Measurements from ENCODE around the gene PRELID3B.

Gene PRELID3B

DNA sequence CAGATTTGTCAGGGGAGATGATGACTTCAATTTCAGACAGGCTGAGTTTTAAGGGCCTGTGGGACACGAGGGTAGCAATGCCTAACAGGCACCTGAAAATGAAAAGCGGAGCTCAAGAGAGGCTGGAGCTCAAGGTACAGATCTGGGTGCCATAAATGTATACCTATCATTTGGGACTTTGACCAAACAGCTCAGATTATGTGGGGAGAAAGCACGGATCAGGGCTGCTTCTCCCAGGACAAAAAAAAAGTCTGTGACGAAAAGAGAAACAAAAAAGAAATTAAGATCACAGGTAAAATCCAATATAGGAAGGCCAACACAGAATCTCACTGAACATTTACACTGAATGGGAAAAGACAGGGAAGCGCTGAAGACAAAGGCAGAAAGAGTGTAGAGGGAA lies 1.9 kb downstream of the PRELID3B start:
- Histone ChIP-seq H3K36me3 (ENCODE audit: control insufficient read depth in 1 of 2, insufficient read depth in 2 of 2, low read length in 2 of 2) (peaks cover 20 to 25% of the 10 kb centered on the region in 2 donors), H3K27ac (ENCODE audit: low read depth, low read length) (peak overlapping the region; percentile 39), H3K4me3 (ENCODE audit: low read depth in 1 of 2, low read length in 2 of 2) (peak overlapping the region; percentile 89 to 94), H3K4me1 (ENCODE audit: control insufficient read depth in 1 of 2, insufficient read depth in 2 of 2, low read length in 2 of 2) (peaks cover 28 to 37% of the 10 kb centered on the region in 2 donors), H3K9me3 (ENCODE audit: control insufficient read depth in 1 of 2, low read length in 2 of 2) (no peaks in the 10 kb centered on the region), H3K27me3 (ENCODE audit: control insufficient read depth in 1 of 2, insufficient read depth in 2 of 2, low read length in 2 of 2) (no peaks in the 10 kb centered on the region), H3K9ac (ENCODE audit: low read depth in 1 of 2, low read length in 2 of 2) (peak overlapping the region; percentile 84)

- Histone ChIP-seq H3K9me3 (ENCODE audit: control insufficient read depth in 1 of 2, low read length in 2 of 2) (no peaks in the 10 kb centered on the region), H3K4me3 (ENCODE audit: low read depth in 1 of 2, low read length in 2 of 2) (peak overlapping the region; percentile 89 to 94), H3K27ac (ENCODE audit: low read depth, low read length) (no peak overlapping the region), H3K4me1 (ENCODE audit: control insufficient read depth in 1 of 2, insufficient read depth in 2 of 2, low read length in 2 of 2) (peaks cover 34 to 37% of the 10 kb centered on the region in 2 donors), H3K27me3 (ENCODE audit: control insufficient read depth in 1 of 2, insufficient read depth in 2 of 2, low read length in 2 of 2) (no peaks in the 10 kb centered on the region), H3K36me3 (ENCODE audit: control insufficient read depth in 1 of 2, insufficient read depth in 2 of 2, low read length in 2 of 2) (peaks cover 28 to 35% of the 10 kb centered on the region in 2 donors), H3K9ac (ENCODE audit: low read depth in 1 of 2, low read length in 2 of 2) (no peak overlapping the region)
Observed at GRCh38 chr20:59039233-59039632, 3.4 kb downstream of the PRELID3B start.

GRCh38 chr20:59037386-59037785 lies 5.2 kb downstream of the PRELID3B start:
- Histone ChIP-seq H3K9me3 (ENCODE audit: control insufficient read depth in 1 of 2, low read length in 2 of 2) (no peaks in the 10 kb centered on the region), H3K9ac (ENCODE audit: low read depth in 1 of 2, low read length in 2 of 2) (no peak overlapping the region), H3K27ac (ENCODE audit: low read depth, low read length) (no peak overlapping the region), H3K4me3 (ENCODE audit: low read depth in 1 of 2, low read length in 2 of 2) (no peak overlapping the region), H3K4me1 (ENCODE audit: control insufficient read depth in 1 of 2, insufficient read depth in 2 of 2, low read length in 2 of 2) (peaks cover 23 to 31% of the 10 kb centered on the region in 2 donors), H3K36me3 (ENCODE audit: control insufficient read depth in 1 of 2, insufficient read depth in 2 of 2, low read length in 2 of 2) (peaks cover 34 to 42% of the 10 kb centered on the region in 2 donors), H3K27me3 (ENCODE audit: control insufficient read depth in 1 of 2, insufficient read depth in 2 of 2, low read length in 2 of 2) (no peaks in the 10 kb centered on the region)

GRCh38 chr20:59035381-59035780 lies 7.2 kb downstream of the PRELID3B start:
- Histone ChIP-seq H3K36me3 (ENCODE audit: control insufficient read depth in 1 of 2, insufficient read depth in 2 of 2, low read length in 2 of 2) (peaks cover 34 to 42% of the 10 kb centered on the region in 2 donors), H3K4me1 (ENCODE audit: control insufficient read depth in 1 of 2, insufficient read depth in 2 of 2, low read length in 2 of 2) (peaks cover 24 to 34% of the 10 kb centered on the region in 2 donors)

GRCh38 chr20:59033616-59034165 lies 8.9 kb downstream of the PRELID3B start:
- Histone ChIP-seq H3K9me3 (ENCODE audit: control insufficient read depth in 1 of 2, low read length in 2 of 2) (no peaks in the 10 kb centered on the region), H3K4me1 (ENCODE audit: control insufficient read depth in 1 of 2, insufficient read depth in 2 of 2, low read length in 2 of 2) (peaks cover 33 to 40% of the 10 kb centered on the region in 2 donors), H3K4me3 (ENCODE audit: low read depth in 1 of 2, low read length in 2 of 2) (no peak overlapping the region), H3K36me3 (ENCODE audit: control insufficient read depth in 1 of 2, insufficient read depth in 2 of 2, low read length in 2 of 2) (peaks cover 40 to 54% of the 10 kb centered on the region in 2 donors), H3K27ac (ENCODE audit: low read depth, low read length) (no peak overlapping the region), H3K27me3 (ENCODE audit: control insufficient read depth in 1 of 2, insufficient read depth in 2 of 2, low read length in 2 of 2) (no peaks in the 10 kb centered on the region), H3K9ac (ENCODE audit: low read depth in 1 of 2, low read length in 2 of 2) (no peak overlapping the region)

More at GRCh38 chr20:59035381-59035780, 7.2 kb downstream of the PRELID3B start:
- Histone ChIP-seq H3K27me3 (ENCODE audit: control insufficient read depth in 1 of 2, insufficient read depth in 2 of 2, low read length in 2 of 2) (no peaks in the 10 kb centered on the region), H3K4me3 (ENCODE audit: low read depth in 1 of 2, low read length in 2 of 2) (no peak overlapping the region), H3K9ac (ENCODE audit: low read depth in 1 of 2, low read length in 2 of 2) (no peak overlapping the region), H3K9me3 (ENCODE audit: control insufficient read depth in 1 of 2, low read length in 2 of 2) (no peaks in the 10 kb centered on the region), H3K27ac (ENCODE audit: low read depth, low read length) (no peak overlapping the region)

DNA sequence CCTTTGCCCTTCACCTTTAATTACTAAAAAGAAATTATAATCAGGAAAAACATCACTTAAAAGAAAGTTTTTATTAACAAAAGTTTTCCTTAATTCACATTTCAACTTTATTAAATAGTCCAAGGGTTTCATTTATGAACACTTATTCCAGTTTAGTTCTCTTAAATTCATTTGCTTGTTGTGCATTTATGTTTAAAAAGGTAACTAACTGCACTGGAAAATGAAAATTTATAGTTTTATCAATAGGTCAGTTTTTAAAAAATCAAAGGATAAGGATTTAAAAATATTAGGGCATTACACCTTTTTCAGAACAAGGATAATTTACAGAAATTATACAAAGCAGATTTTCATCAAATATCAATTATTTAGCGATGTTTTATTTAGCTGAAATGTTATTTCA lies 9.5 kb downstream of the PRELID3B start:
- H3K27me3 ChIP-seq (ENCODE audit: control insufficient read depth in 1 of 2, insufficient read depth in 2 of 2, low read length in 2 of 2): no peaks in the 10 kb centered on the region
- no peaks in the 10 kb centered on the region for H3K9me3 ChIP-seq (ENCODE audit: control insufficient read depth in 1 of 2, low read length in 2 of 2)
- peak overlapping the region; percentile 53 to 56 for H3K9ac ChIP-seq (ENCODE audit: low read depth in 1 of 2, low read length in 2 of 2)
- peaks cover 45 to 56% of the 10 kb centered on the region in 2 donors for H3K36me3 ChIP-seq (ENCODE audit: control insufficient read depth in 1 of 2, insufficient read depth in 2 of 2, low read length in 2 of 2)
- no peak overlapping the region for H3K27ac ChIP-seq (ENCODE audit: low read depth, low read length)
- peak overlapping the region; percentile 56 to 70 for H3K4me3 ChIP-seq (ENCODE audit: low read depth in 1 of 2, low read length in 2 of 2)
- peaks cover 35 to 44% of the 10 kb centered on the region in 2 donors for H3K4me1 ChIP-seq (ENCODE audit: control insufficient read depth in 1 of 2, insufficient read depth in 2 of 2, low read length in 2 of 2)

DNA sequence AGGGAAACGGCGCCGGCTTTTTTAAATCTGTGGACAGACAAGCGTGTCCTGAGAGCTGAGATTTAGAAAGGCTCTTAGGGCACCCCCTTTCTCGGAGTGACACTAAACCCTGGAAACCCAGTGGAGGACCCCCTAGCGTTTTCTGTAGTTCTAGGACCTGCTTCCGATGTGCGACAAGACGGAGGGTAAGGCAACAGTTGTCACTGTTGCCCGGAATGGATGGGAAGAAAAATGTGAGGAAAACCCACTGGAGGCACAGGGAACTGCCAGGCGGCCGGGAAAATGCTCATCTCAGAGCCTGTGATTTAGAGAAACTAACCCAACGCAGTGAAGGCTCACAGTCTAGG lies 9.9 kb downstream of the PRELID3B start:
- peaks cover 43 to 56% of the 10 kb centered on the region in 2 donors for H3K36me3 ChIP-seq (ENCODE audit: control insufficient read depth in 1 of 2, insufficient read depth in 2 of 2, low read length in 2 of 2)
- H3K27ac ChIP-seq (ENCODE audit: low read depth, low read length): peak overlapping the region; percentile 61
- H3K4me1 ChIP-seq (ENCODE audit: control insufficient read depth in 1 of 2, insufficient read depth in 2 of 2, low read length in 2 of 2): peaks cover 32 to 48% of the 10 kb centered on the region in 2 donors
- peak overlapping the region; percentile 53 to 56 for H3K9ac ChIP-seq (ENCODE audit: low read depth in 1 of 2, low read length in 2 of 2)
- H3K27me3 ChIP-seq (ENCODE audit: control insufficient read depth in 1 of 2, insufficient read depth in 2 of 2, low read length in 2 of 2): no peaks in the 10 kb centered on the region
- H3K4me3 ChIP-seq (ENCODE audit: low read depth in 1 of 2, low read length in 2 of 2): peak overlapping the region; percentile 56 to 70
- no peaks in the 10 kb centered on the region for H3K9me3 ChIP-seq (ENCODE audit: control insufficient read depth in 1 of 2, low read length in 2 of 2)

- Histone ChIP-seq H3K27me3 (ENCODE audit: control insufficient read depth in 1 of 2, insufficient read depth in 2 of 2, low read length in 2 of 2) (no peaks in the 10 kb centered on the region), H3K9me3 (ENCODE audit: control insufficient read depth in 1 of 2, low read length in 2 of 2) (no peaks in the 10 kb centered on the region), H3K9ac (ENCODE audit: low read depth in 1 of 2, low read length in 2 of 2) (peak within 1 kb of the TSS; percentile 71 to 87), H3K4me3 (ENCODE audit: low read depth in 1 of 2, low read length in 2 of 2) (peak within 1 kb of the TSS; percentile 81 to 84), H3K36me3 (ENCODE audit: control insufficient read depth in 1 of 2, insufficient read depth in 2 of 2, low read length in 2 of 2) (peaks cover 38 to 56% of the 10 kb centered on the region in 2 donors), H3K27ac (ENCODE audit: low read depth, low read length) (peak within 1 kb of the TSS; percentile 93), H3K4me1 (ENCODE audit: control insufficient read depth in 1 of 2, insufficient read depth in 2 of 2, low read length in 2 of 2) (peaks cover 32 to 52% of the 10 kb centered on the region in 2 donors)
Observed at GRCh38 chr20:59032023-59032712, 10.4 kb downstream of the PRELID3B start, which contains the start of gene ATP5F1E. Gene ATP5F1E, minus strand, starts transcription at chr20:59032335. Its CDS starts 84 bp downstream, at chr20:59032251.

DNA sequence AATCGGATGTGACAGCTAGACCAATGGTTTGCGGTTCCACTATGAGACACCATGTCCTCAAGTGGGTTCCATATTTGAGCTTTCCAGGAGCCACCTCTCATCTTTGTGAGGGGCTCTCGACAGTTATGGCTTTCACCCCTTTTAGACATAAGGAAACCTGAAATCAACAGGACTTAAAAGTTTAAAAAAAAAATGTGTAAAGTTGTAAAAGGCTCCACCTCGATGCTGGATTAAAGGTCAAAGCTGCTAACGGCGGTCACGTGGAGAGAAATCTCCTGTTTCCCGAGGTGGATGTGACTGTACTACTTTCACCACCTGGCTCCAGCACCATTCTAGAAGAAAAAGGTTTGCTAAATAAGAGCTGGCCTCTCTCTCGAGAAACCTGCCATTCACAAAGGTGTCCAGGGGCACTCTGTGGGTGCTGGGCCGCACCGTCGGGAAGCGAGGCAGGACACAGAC lies 11.0 kb downstream of the PRELID3B start:
- Histone ChIP-seq H3K9me3 (ENCODE audit: control insufficient read depth in 1 of 2, low read length in 2 of 2) (no peaks in the 10 kb centered on the region), H3K4me3 (ENCODE audit: low read depth in 1 of 2, low read length in 2 of 2) (peak overlapping the region; percentile 81 to 84), H3K4me1 (ENCODE audit: control insufficient read depth in 1 of 2, insufficient read depth in 2 of 2, low read length in 2 of 2) (peaks cover 32 to 52% of the 10 kb centered on the region in 2 donors), H3K27me3 (ENCODE audit: control insufficient read depth in 1 of 2, insufficient read depth in 2 of 2, low read length in 2 of 2) (no peaks in the 10 kb centered on the region), H3K9ac (ENCODE audit: low read depth in 1 of 2, low read length in 2 of 2) (peak overlapping the region; percentile 71 to 87), H3K27ac (ENCODE audit: low read depth, low read length) (peak overlapping the region; percentile 93), H3K36me3 (ENCODE audit: control insufficient read depth in 1 of 2, insufficient read depth in 2 of 2, low read length in 2 of 2) (peaks cover 34 to 57% of the 10 kb centered on the region in 2 donors)

DNA sequence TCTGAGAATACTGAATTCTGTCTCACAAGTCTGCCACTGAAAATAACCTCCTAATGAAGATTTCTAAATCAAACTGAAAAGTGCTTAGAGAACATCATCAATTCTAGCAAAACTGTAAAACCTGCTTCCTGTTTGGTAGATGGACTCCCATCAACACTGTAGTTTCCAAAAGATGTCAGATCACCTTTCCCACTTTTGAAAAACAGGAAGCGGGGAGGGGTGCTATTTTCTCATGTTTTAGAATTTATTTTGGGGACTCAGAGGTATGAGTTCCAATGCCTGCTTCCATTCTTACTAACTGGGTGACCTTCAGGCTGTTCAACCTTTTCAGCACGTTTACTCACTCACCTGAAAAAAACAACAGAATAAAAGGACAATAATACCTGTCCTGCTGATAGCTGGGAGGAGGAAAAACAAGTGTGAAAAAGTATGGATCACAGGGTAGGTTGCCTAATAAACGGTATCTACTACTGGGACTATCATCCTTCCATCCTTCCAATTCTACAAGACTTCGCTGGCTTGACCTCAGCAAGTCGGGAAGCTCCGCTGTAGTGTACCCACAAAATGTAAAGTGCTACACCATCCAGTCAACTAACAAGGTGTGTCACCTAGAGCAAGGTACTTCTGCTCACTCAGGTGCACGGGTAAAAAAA lies 11.5 kb downstream of the PRELID3B start:
- Histone ChIP-seq H3K9me3 (ENCODE audit: control insufficient read depth in 1 of 2, low read length in 2 of 2) (no peaks in the 10 kb centered on the region), H3K27ac (ENCODE audit: low read depth, low read length) (no peak overlapping the region), H3K9ac (ENCODE audit: low read depth in 1 of 2, low read length in 2 of 2) (peak overlapping the region; percentile 71 to 87), H3K27me3 (ENCODE audit: control insufficient read depth in 1 of 2, insufficient read depth in 2 of 2, low read length in 2 of 2) (no peaks in the 10 kb centered on the region), H3K4me3 (ENCODE audit: low read depth in 1 of 2, low read length in 2 of 2) (peak overlapping the region; percentile 81 to 84), H3K36me3 (ENCODE audit: control insufficient read depth in 1 of 2, insufficient read depth in 2 of 2, low read length in 2 of 2) (peaks cover 28 to 57% of the 10 kb centered on the region in 2 donors), H3K4me1 (ENCODE audit: control insufficient read depth in 1 of 2, insufficient read depth in 2 of 2, low read length in 2 of 2) (peaks cover 32 to 48% of the 10 kb centered on the region in 2 donors)

Measured in duodenal mucosa (tissue), 2 donors.